Measurements from ENCODE around the gene SSR4.

Gene SSR4

GRCh38 chrX:153774576-153775292 is 19.7 kb upstream of the SSR4 start:
- no peaks in the 10 kb centered on the region for H3K4me1 ChIP-seq (ENCODE audit: insufficient read depth, low read length, severe bottlenecking)
- H3K4me3 ChIP-seq (ENCODE audit: low read depth, low read length, poor library complexity, severe bottlenecking): no peak overlapping the region
- no peak overlapping the region for H3K4me2 ChIP-seq (ENCODE audit: low read length)
- no peaks in the 10 kb centered on the region for H3K36me3 ChIP-seq (ENCODE audit: insufficient read depth, low read length)
- H3K79me2 ChIP-seq (ENCODE audit: insufficient read depth, low read length): no peaks in the 10 kb centered on the region
- H3K27ac ChIP-seq (ENCODE audit: low read depth, low read length, poor library complexity, severe bottlenecking): no peak overlapping the region
- H3F3A ChIP-seq (ENCODE audit: insufficient read depth, low read length): no peaks in the 10 kb centered on the region
- no peaks in the 10 kb centered on the region for H3K27me3 ChIP-seq (ENCODE audit: insufficient read depth, low read length)
- H3K9ac ChIP-seq (ENCODE audit: low read length): no peak overlapping the region
- H3K9me2 ChIP-seq (ENCODE audit: low read depth, low read length): no peaks in the 10 kb centered on the region
- no peaks in the 10 kb centered on the region for H3K9me3 ChIP-seq (ENCODE audit: low read length)
- no peak for TF ChIP-seq EZH2 (IDR thresholded peaks at IDR 0.05; ENCODE audit: borderline replicate concordance, low read length)
- TF ChIP-seq CTCF (IDR thresholded peaks at IDR 0.05; ENCODE audit: low read length): no peak
- H2AFZ ChIP-seq (ENCODE audit: low read length): no peak overlapping the region
- no peaks in the 10 kb centered on the region for H4K20me1 ChIP-seq (ENCODE audit: insufficient read depth, low read length)

- no peaks in the 10 kb centered on the region for H3K79me2 ChIP-seq (ENCODE audit: insufficient read depth, low read length)
- H3K4me2 ChIP-seq (ENCODE audit: low read length): no peak overlapping the region
- H3K27ac ChIP-seq (ENCODE audit: low read depth, low read length, poor library complexity, severe bottlenecking): no peak overlapping the region
- H3K4me1 ChIP-seq (ENCODE audit: insufficient read depth, low read length, severe bottlenecking): no peaks in the 10 kb centered on the region
- H3K36me3 ChIP-seq (ENCODE audit: insufficient read depth, low read length): no peaks in the 10 kb centered on the region
- no peaks in the 10 kb centered on the region for H3K9me3 ChIP-seq (ENCODE audit: low read length)
- H3K4me3 ChIP-seq (ENCODE audit: low read depth, low read length, poor library complexity, severe bottlenecking): no peak overlapping the region
- no peaks in the 10 kb centered on the region for H3F3A ChIP-seq (ENCODE audit: insufficient read depth, low read length)
- H4K20me1 ChIP-seq (ENCODE audit: insufficient read depth, low read length): no peaks in the 10 kb centered on the region
- H2AFZ ChIP-seq (ENCODE audit: low read length): no peak overlapping the region
- no peaks in the 10 kb centered on the region for H3K27me3 ChIP-seq (ENCODE audit: insufficient read depth, low read length)
- H3K9me2 ChIP-seq (ENCODE audit: low read depth, low read length): no peaks in the 10 kb centered on the region
- no peak overlapping the region for H3K9ac ChIP-seq (ENCODE audit: low read length)
- no peak for TF ChIP-seq EZH2 (IDR thresholded peaks at IDR 0.05; ENCODE audit: borderline replicate concordance, low read length)
- no peak for TF ChIP-seq CTCF (IDR thresholded peaks at IDR 0.05; ENCODE audit: low read length)
Measured at GRCh38 chrX:153775293-153776119, 19.0 kb upstream of the SSR4 start.

GRCh38 chrX:153776120-153776599 is 18.3 kb upstream of the SSR4 start:
- no peaks in the 10 kb centered on the region for H4K20me1 ChIP-seq (ENCODE audit: insufficient read depth, low read length)
- H3K27me3 ChIP-seq (ENCODE audit: insufficient read depth, low read length): no peaks in the 10 kb centered on the region
- H3K27ac ChIP-seq (ENCODE audit: low read depth, low read length, poor library complexity, severe bottlenecking): no peak overlapping the region
- H3K9me2 ChIP-seq (ENCODE audit: low read depth, low read length): no peaks in the 10 kb centered on the region
- H3K36me3 ChIP-seq (ENCODE audit: insufficient read depth, low read length): no peaks in the 10 kb centered on the region
- no peak overlapping the region for H3K4me2 ChIP-seq (ENCODE audit: low read length)
- no peaks in the 10 kb centered on the region for H3K9me3 ChIP-seq (ENCODE audit: low read length)
- H3K9ac ChIP-seq (ENCODE audit: low read length): no peak overlapping the region
- H3K79me2 ChIP-seq (ENCODE audit: insufficient read depth, low read length): no peaks in the 10 kb centered on the region
- H3F3A ChIP-seq (ENCODE audit: insufficient read depth, low read length): no peaks in the 10 kb centered on the region
- H2AFZ ChIP-seq (ENCODE audit: low read length): no peak overlapping the region
- H3K4me3 ChIP-seq (ENCODE audit: low read depth, low read length, poor library complexity, severe bottlenecking): no peak overlapping the region
- H3K4me1 ChIP-seq (ENCODE audit: insufficient read depth, low read length, severe bottlenecking): peaks cover 2% of the 10 kb centered on the region
- TF ChIP-seq CTCF (IDR thresholded peaks at IDR 0.05; ENCODE audit: low read length): no peak
- TF ChIP-seq EZH2 (IDR thresholded peaks at IDR 0.05; ENCODE audit: borderline replicate concordance, low read length): no peak
